Measurements from ENCODE around the gene AANAT. TPM values are rescaled to one million over a fixed set of nuclear protein-coding genes. Genes with fewer than 3 reads are reported as not detected.

Gene AANAT
- total and polyA plus RNA-seq, 4 donors, result not detected

DNA sequence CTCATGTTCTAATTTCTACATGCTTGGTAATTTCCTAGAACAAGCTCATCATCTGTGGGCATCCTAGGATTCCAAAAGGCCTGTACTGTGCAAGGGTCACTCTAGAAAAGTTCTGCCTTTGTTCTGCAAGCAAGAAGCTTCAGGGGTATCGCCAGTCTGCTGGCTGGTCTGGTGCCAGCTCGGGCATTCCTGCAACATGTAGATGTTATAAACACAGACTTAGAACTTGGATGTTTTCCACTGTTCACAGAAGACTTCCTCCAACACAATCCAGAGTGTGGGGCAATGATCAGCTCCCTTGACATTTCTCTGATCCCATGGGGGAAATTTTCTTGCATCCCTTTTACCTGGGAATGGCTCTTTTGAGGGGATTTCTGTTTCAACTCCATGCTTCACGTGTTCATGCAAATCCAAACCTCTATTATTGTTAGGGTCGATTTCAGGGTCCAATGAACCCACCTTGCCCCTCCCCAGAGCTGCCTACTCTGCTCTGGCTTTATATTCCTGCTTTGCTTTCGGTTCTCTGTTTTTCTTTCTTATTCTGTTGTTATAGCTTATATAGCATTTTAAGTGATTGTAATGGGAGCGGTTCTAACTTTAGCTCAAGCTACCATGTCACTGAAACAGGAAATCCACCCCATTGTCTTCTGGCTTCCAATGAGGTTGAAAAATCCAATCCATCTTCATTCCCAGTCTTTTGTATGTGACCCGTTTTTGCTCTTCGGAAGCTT, 39.7 kb upstream of the AANAT start:
- H3K9ac ChIP-seq (ENCODE audit: low read depth in 1 of 2, low read length in 2 of 2), result no peak overlapping the region
- H3K4me1 ChIP-seq (ENCODE audit: control insufficient read depth in 4 of 4, insufficient read depth in 4 of 4, low read length in 3 of 4), result no peaks in the 10 kb centered on the region
- no peak overlapping the region for H3K27ac ChIP-seq (ENCODE audit: low read depth in 1 of 2, low read length in 2 of 2)
- 78% methylated on average over 8 of the region's 8 CpGs for WGBS
- no peak overlapping the region for H3K4me3 ChIP-seq (ENCODE audit: low read depth in 1 of 3, low read length in 3 of 3)
- H3K9me3 ChIP-seq (ENCODE audit: control insufficient read depth in 4 of 4, low read length in 3 of 4), result no peaks in the 10 kb centered on the region
- TF ChIP-seq, protein P1, sequence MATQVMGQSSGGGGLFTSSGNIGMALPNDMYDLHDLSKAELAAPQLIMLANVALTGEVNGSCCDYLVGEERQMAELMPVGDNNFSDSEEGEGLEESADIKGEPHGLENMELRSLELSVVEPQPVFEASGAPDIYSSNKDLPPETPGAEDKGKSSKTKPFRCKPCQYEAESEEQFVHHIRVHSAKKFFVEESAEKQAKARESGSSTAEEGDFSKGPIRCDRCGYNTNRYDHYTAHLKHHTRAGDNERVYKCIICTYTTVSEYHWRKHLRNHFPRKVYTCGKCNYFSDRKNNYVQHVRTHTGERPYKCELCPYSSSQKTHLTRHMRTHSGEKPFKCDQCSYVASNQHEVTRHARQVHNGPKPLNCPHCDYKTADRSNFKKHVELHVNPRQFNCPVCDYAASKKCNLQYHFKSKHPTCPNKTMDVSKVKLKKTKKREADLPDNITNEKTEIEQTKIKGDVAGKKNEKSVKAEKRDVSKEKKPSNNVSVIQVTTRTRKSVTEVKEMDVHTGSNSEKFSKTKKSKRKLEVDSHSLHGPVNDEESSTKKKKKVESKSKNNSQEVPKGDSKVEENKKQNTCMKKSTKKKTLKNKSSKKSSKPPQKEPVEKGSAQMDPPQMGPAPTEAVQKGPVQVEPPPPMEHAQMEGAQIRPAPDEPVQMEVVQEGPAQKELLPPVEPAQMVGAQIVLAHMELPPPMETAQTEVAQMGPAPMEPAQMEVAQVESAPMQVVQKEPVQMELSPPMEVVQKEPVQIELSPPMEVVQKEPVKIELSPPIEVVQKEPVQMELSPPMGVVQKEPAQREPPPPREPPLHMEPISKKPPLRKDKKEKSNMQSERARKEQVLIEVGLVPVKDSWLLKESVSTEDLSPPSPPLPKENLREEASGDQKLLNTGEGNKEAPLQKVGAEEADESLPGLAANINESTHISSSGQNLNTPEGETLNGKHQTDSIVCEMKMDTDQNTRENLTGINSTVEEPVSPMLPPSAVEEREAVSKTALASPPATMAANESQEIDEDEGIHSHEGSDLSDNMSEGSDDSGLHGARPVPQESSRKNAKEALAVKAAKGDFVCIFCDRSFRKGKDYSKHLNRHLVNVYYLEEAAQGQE (IDR thresholded peaks at IDR 0.05), result no peak
- TF ChIP-seq HNF4A (conservative IDR thresholded peaks at IDR 0.05) (no peak), HNF4G (IDR thresholded peaks at IDR 0.05) (no peak), RXRA (IDR thresholded peaks at IDR 0.05) (no peak), JUND (IDR thresholded peaks at IDR 0.05) (no peak), RAD21 (IDR thresholded peaks at IDR 0.05) (no peak), FOXA2 (IDR thresholded peaks at IDR 0.05) (no peak)
- no peaks in the 10 kb centered on the region for H3K27me3 ChIP-seq (ENCODE audit: control insufficient read depth in 4 of 4, insufficient read depth in 4 of 4, low read length in 3 of 4)
- H3K36me3 ChIP-seq (ENCODE audit: control insufficient read depth in 4 of 4, insufficient read depth in 3 of 4, low read depth in 1 of 4, low read length in 3 of 4), result peaks cover 0 to 1% (median 0%) of the 10 kb centered on the region in 4 donors
- DNase-seq (ENCODE audit: low spot score), result no peak

DNA sequence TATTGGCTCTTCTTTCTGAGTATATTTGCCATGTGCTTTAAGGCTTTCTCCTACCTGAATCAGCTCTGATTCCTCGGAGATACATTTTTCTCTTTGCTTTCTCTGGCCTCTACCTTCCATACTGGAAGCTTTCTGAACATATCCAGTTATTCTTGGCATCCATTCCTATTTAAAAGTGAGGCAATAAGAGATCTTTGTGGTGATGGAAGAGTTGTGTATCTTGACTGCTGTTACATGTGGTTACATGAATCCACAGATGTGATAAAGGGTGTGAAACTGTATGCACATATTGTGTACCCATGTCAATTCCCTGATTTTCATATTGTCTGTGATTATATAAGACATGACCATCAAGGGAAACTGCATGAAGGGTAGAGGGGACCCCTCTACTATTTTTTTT, 38.9 kb upstream of the AANAT start:
- Histone ChIP-seq H3K9ac (ENCODE audit: low read depth in 1 of 2, low read length in 2 of 2) (no peak overlapping the region), H3K4me3 (ENCODE audit: low read depth in 1 of 3, low read length in 3 of 3) (no peak overlapping the region), H3K27me3 (ENCODE audit: control insufficient read depth in 4 of 4, insufficient read depth in 4 of 4, low read length in 3 of 4) (no peaks in the 10 kb centered on the region), H3K4me1 (ENCODE audit: control insufficient read depth in 4 of 4, insufficient read depth in 4 of 4, low read length in 3 of 4) (no peaks in the 10 kb centered on the region), H3K9me3 (ENCODE audit: control insufficient read depth in 4 of 4, low read length in 3 of 4) (no peaks in the 10 kb centered on the region), H3K27ac (ENCODE audit: low read depth in 1 of 2, low read length in 2 of 2) (no peak overlapping the region), H3K36me3 (ENCODE audit: control insufficient read depth in 4 of 4, insufficient read depth in 3 of 4, low read depth in 1 of 4, low read length in 3 of 4) (peaks cover 0 to 1% (median 0%) of the 10 kb centered on the region in 4 donors)
- TF ChIP-seq TAF1 (conservative IDR thresholded peaks at IDR 0.05), result no peak
- TF ChIP-seq, protein P2, sequence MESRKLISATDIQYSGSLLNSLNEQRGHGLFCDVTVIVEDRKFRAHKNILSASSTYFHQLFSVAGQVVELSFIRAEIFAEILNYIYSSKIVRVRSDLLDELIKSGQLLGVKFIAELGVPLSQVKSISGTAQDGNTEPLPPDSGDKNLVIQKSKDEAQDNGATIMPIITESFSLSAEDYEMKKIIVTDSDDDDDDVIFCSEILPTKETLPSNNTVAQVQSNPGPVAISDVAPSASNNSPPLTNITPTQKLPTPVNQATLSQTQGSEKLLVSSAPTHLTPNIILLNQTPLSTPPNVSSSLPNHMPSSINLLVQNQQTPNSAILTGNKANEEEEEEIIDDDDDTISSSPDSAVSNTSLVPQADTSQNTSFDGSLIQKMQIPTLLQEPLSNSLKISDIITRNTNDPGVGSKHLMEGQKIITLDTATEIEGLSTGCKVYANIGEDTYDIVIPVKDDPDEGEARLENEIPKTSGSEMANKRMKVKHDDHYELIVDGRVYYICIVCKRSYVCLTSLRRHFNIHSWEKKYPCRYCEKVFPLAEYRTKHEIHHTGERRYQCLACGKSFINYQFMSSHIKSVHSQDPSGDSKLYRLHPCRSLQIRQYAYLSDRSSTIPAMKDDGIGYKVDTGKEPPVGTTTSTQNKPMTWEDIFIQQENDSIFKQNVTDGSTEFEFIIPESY (IDR thresholded peaks at IDR 0.05), result no peak
- no peak for TF ChIP-seq CTCF (IDR thresholded peaks at IDR 0.05; ENCODE audit: low read depth, low read length, missing input control)
- 97% methylated on average over 1 of the region's 1 CpG for WGBS
- DNase-seq (ENCODE audit: low spot score), result no peak

Data from liver (tissue), 9 donors.